ENCODE data around the gene LARP1.

The LARP1 gene

GRCh38 chr5:154858297-154858971 lies 103.3 kb downstream of the LARP1 start, which contains the start of gene CNOT8:
Gene CNOT8 (plus strand): TSS chr5:154858627. CDS start chr5:154863279, 4,652 bp downstream.
- peak; percentile 98 for DNase-seq (ENCODE audit: low read depth)

DNA sequence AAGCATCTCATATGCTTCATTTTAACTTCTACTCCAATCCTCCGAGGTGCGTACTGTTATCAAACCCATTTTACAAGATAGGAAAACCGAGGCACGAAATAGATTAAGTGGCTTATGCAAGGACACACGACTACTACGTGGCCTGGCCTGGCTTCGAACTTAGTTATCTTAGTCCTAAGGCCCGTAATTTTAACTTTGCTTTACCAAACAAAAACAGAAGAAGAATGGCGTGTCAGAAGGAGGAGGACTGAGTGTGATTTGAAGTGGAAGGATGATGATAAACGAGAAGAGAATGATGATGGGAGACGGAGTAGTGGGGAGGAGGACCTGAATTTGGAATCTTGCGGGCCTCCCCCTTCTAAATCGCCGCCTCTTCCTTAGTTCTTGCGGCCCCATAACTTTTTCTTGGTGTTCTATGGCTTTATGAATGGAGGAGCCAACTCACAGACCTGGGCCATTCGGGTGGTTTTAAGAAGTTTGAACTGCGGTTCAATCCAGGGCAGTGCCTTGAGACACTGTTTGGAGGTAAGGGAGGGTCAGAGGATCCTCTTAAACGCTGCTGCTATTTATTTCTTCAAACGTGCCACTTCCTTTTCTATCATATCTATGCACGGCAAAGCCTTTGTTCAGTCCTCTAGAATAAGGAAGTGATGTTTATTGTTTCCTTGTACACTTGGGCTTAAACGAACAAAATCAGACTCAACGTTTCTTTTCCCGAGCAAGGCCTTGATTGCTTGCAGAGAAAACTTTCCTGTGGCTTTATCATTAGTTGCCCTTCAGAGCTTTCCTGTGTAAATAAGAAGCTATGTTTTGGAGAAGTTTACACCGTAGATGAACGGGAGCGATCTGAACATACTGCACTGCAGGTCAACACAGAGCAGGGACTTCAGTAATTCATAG lies 104.0 kb downstream of the LARP1 start:
- peak; percentile 23 for DNase-seq (ENCODE audit: low read depth)

GRCh38 chr5:154860123-154860522 lies 104.9 kb downstream of the LARP1 start:
- peak; percentile 89 for DNase-seq (ENCODE audit: low read depth)

- no peak for DNase-seq (ENCODE audit: low read depth)
Measured at GRCh38 chr5:154860765-154861164, 105.6 kb downstream of the LARP1 start.

GRCh38 chr5:154861946-154862345 lies 106.8 kb downstream of the LARP1 start:
- DNase-seq (ENCODE audit: low read depth) = no peak

GRCh38 chr5:154862766-154863165 lies 107.6 kb downstream of the LARP1 start:
- peak; percentile 41 for DNase-seq (ENCODE audit: low read depth)

GRCh38 chr5:154863291-154864080 lies 108.3 kb downstream of the LARP1 start:
- no peak for DNase-seq (ENCODE audit: low read depth)

DNA sequence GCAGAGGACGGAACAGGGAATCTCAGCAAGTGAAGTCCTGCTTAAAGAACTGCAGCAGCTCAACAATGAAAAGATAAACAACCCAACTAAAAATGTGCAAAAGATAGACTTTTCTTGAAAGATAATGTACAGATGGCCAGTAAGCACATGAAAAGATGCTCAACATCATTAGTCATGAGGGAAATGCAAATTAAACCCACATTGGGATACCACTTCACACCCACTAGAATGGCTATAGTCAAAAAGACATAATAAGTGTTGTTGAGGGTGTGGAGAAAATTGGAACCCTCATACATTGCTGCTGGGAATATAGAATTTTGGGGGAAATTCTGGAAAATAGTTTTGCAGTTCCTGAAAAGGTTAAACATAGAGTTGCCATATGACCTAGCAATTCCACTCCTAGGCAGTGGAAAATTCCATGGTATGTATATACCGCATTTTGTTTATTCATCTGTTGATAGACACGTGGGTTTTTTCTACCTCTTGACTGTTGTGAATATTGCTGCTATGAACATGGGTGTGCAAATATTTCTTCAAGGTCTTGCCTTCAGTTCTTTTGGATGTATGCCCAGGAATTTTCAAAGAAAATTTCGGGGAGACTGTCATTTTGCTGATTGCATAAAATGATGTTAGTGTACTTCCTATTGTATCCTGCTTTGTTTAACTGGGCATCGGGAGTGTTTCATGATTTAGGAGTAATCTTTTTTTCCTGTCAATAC lies 110.4 kb downstream of the LARP1 start:
- DNase-seq (ENCODE audit: low read depth) = peak; percentile 75

- no peak for DNase-seq (ENCODE audit: low read depth)
Measured at GRCh38 chr5:154866841-154867240, 111.7 kb downstream of the LARP1 start.

Data from iris pigment epithelial cell (primary cell).